T47D (cell line): ENCODE data around the gene FAM193B.

Experiments
- DNase-seq, 2 experiments: peaks; one replicate each; pipeline versions ENCODE4 v3.0.0 to v3.0.0-alpha.2; 2011 to 2012; ENCODE audit warnings: low read depth in 1 of 2, low spot score in 1 of 2
- JUND ChIP-seq: IDR thresholded peaks from 2 replicates; pipeline ENCODE4 v1.6.1; 2012; ENCODE audit warnings: low read depth
- in situ Hi-C: cut with HindIII; loops from 2 replicates; pipeline ENCODE4 v1.10.0; 2016; ENCODE audit warnings: low sequenced_read_pairs, low pct_unique_long_range_greater_than_20kb

FAM193B gene

GRCh38 chr5:177529247-177530203, 24.8 kb downstream of the FAM193B start:
- TF ChIP-seq JUND: no peak
- in situ Hi-C loops: no loop called here
- no peak for DNase-seq

- no peak for DNase-seq
- no peak for TF ChIP-seq JUND
- in situ Hi-C loops: no loop called here
Measured at GRCh38 chr5:177528631-177529030, 25.7 kb downstream of the FAM193B start.

GRCh38 chr5:177527595-177527994, 26.8 kb downstream of the FAM193B start:
- DNase-seq: no peak
- in situ Hi-C loops: no loop called here
- TF ChIP-seq JUND: no peak

- in situ Hi-C loops: no loop called here
- TF ChIP-seq JUND: no peak
- DNase-seq: no peak
Measured at GRCh38 chr5:177526791-177527190, 27.6 kb downstream of the FAM193B start.

- no peak for DNase-seq
- no peak for TF ChIP-seq JUND
- in situ Hi-C loops: no loop called here
Measured at GRCh38 chr5:177526191-177526590, 28.2 kb downstream of the FAM193B start.

GRCh38 chr5:177524941-177525655, 29.3 kb downstream of the FAM193B start:
- no peak for TF ChIP-seq JUND
- in situ Hi-C loops: no loop called here
- peak in 1 of 2 experiments; percentile 18 for DNase-seq

- no peak for TF ChIP-seq JUND
- DNase-seq: no peak
- in situ Hi-C loops: no loop called here
Measured at GRCh38 chr5:177524539-177524900, 29.8 kb downstream of the FAM193B start.

GRCh38 chr5:177523711-177524538, 30.4 kb downstream of the FAM193B start:
- TF ChIP-seq JUND: no peak
- no peak for DNase-seq
- in situ Hi-C loops: no loop called here

- in situ Hi-C loops: no loop called here
- no peak for DNase-seq
- TF ChIP-seq JUND: no peak
Measured at GRCh38 chr5:177520916-177521513, 33.3 kb downstream of the FAM193B start.

GRCh38 chr5:177520271-177520670, 34.1 kb downstream of the FAM193B start:
- in situ Hi-C loops: no loop called here
- no peak for DNase-seq
- no peak for TF ChIP-seq JUND

GRCh38 chr5:177519463-177520235, 34.7 kb downstream of the FAM193B start:
- in situ Hi-C loops: no loop called here
- TF ChIP-seq JUND: no peak
- no peak for DNase-seq
